HepG2 (cell line): ENCODE data around the gene PDK2. TPM values are rescaled to one million over a fixed set of nuclear protein-coding genes. Genes with fewer than 3 reads are reported as not detected.
A peak's percentile ranks its signal among the peaks of the same experiment; 100 is the strongest.

Experiments used
- AKAP8 ChIP-seq: sonication (generic); formaldehyde crosslinking; IDR thresholded peaks from 2 replicates; pipeline ENCODE4 v1.5.1; 2020; ENCODE audit warnings: mild to moderate bottlenecking, missing genetic modification reagents
- CAMTA2 ChIP-seq: sonication (generic); formaldehyde crosslinking; IDR thresholded peaks from 2 replicates; pipeline ENCODE4 v1.4.0; 2020; ENCODE audit warnings: mild to moderate bottlenecking, missing genetic modification reagents, borderline replicate concordance
- REL ChIP-seq: sonication (generic); formaldehyde crosslinking; conservative IDR thresholded peaks from 2 replicates; pipeline ENCODE4 v1.8.0; 2022; ENCODE audit warnings: mild to moderate bottlenecking, missing genetic modification reagents, moderate library complexity
- REPIN1 ChIP-seq: sonication (generic); formaldehyde crosslinking; IDR thresholded peaks from 2 replicates; pipeline ENCODE4 v1.8.0; 2022; ENCODE audit warnings: missing genetic modification reagents, low read depth, mild to moderate bottlenecking, borderline replicate concordance
- RFXANK ChIP-seq: IDR thresholded peaks from 2 replicates; pipeline ENCODE4 v1.6.1; 2016
- SATB2 ChIP-seq: sonication (generic); formaldehyde crosslinking; IDR thresholded peaks from 2 replicates; pipeline ENCODE4 v1.5.0; 2020; ENCODE audit warnings: missing genetic modification reagents
- SMAD3 ChIP-seq: sonication (generic); formaldehyde crosslinking; IDR thresholded peaks from 2 replicates; pipeline ENCODE4 v1.4.0; 2020; ENCODE audit warnings: missing genetic modification reagents
- STAT5B ChIP-seq: sonication (generic); formaldehyde crosslinking; IDR thresholded peaks from 2 replicates; pipeline ENCODE4 v1.4.0; 2020; ENCODE audit warnings: missing genetic modification reagents
- TBX3 ChIP-seq: fragments of 450-650 bp; IDR thresholded peaks from 2 replicates; pipeline ENCODE4 v1.6.1; 2017; ENCODE audit warnings: antibody characterized with exemption, mild to moderate bottlenecking, inconsistent platforms, borderline replicate concordance
- ZNF136 ChIP-seq: sonication (generic); formaldehyde crosslinking; IDR thresholded peaks from 2 replicates; pipeline ENCODE4 v1.8.1; 2022; ENCODE audit warnings: low read depth, mild to moderate bottlenecking, moderate library complexity, missing genetic modification reagents
- ZNF24 ChIP-seq: fragments of 450-650 bp; IDR thresholded peaks from 2 replicates; pipeline ENCODE4 v1.6.1; 2017; ENCODE audit warnings: antibody characterized with exemption, mild to moderate bottlenecking
- ZNF274 ChIP-seq: sonication (generic); formaldehyde crosslinking; IDR thresholded peaks from 2 replicates; pipeline ENCODE4 v1.5.1; 2020; ENCODE audit warnings: mild to moderate bottlenecking, missing genetic modification reagents
- ZNF317 ChIP-seq: sonication (generic); formaldehyde crosslinking; IDR thresholded peaks from 2 replicates; pipeline ENCODE4 v1.5.0; 2020; ENCODE audit warnings: mild to moderate bottlenecking, missing genetic modification reagents
- polyA plus RNA-seq, 8 experiments: library from polyadenylated mRNA; depleted of rRNA in 3 of 8; stranded (reverse) in 7 of 8; unstranded in 1 of 8; fragments of >200 nt; fragmentation: Illumina TruSeq in 4 of 8; extraction: Trizol in 4 of 8; gene quantifications; 2 replicates each; pipeline versions ENCODE4 v1.2.1 to v1.2.3, GENCODE V29; 2011 to 2016; ENCODE audit warnings: low read depth in 4 of 8, missing spikeins in 1 of 8, mixed read lengths in 1 of 8; ENCODE audit not compliant: insufficient read depth in 1 of 8
- total RNA-seq, 5 experiments: library from RNA; depleted of rRNA; stranded (reverse); fragments of >200 nt; fragmentation: Illumina TruSeq; extraction: Trizol; gene quantifications; 2 replicates each; pipeline ENCODE4 v1.2.3, GENCODE V29; 2016; ENCODE audit warnings: low read depth in 1 of 5
- TF ChIP-seq, protein P1 (sequence below): sonication (generic); formaldehyde crosslinking; IDR thresholded peaks from 2 replicates; pipeline ENCODE4 v1.9.0; 2021; ENCODE audit warnings: mild to moderate bottlenecking, missing genetic modification reagents
- TF ChIP-seq, protein P2 (sequence below): sonication (generic); formaldehyde crosslinking; IDR thresholded peaks from 2 replicates; pipeline ENCODE4 v1.5.0; 2020; ENCODE audit warnings: mild to moderate bottlenecking, missing genetic modification reagents, borderline replicate concordance
- TF ChIP-seq, protein P3 (sequence below): sonication (generic); formaldehyde crosslinking; IDR thresholded peaks from 2 replicates; pipeline ENCODE4 v1.4.0; 2020; ENCODE audit warnings: missing genetic modification reagents

The PDK2 gene
- total and polyA plus RNA-seq, 2 of the 13 experiments (the other 11 are each of a cell fraction or from before 2014, with no cell fraction given): 18.5 to 59.7 TPM

DNA sequence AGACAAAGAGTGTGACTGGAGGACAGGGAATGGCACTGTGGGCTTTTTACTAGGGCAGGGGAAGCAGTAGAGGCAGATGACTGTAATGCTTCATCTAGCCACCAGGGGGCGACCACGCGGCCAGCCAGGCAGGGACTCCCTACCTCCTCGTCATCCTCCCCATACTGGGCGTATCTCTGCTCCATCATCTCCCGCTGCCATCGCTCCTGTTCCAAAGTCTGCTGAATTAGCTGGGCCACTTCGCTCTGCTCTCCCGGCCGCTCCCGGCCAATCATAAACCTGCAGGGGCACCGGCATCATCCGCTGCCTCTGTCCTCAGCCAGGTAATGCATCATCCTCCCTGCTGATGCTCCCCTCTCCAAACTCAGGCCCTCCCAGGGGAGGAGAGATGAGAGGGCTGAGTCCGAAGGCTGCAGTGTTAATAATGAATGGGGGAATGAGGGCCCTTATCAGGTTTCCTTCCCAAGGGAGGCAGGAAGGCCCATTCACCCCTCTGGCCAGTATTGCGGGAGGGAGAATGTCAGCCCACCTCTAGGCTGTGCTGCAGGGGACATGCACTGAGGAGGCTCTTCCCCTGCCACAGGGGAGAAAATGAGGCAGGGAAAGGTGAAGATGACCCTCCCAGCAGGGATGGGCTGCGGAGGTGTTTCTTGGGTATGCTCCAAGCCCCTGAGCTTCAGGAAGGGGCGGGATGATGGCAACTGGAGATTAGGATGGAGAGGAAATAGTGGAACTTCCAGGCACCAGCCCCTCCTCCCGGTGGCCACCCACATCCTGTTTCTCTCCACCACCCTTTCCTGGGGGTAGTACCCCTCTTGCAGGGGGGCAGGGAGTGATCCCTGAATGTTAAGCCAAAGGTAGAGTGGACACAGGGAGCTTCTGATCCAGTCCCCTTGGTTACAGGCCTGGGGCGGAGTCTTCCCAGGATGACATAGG is 45.1 kb downstream of the PDK2 start (continued):
- TF ChIP-seq, protein P1, sequence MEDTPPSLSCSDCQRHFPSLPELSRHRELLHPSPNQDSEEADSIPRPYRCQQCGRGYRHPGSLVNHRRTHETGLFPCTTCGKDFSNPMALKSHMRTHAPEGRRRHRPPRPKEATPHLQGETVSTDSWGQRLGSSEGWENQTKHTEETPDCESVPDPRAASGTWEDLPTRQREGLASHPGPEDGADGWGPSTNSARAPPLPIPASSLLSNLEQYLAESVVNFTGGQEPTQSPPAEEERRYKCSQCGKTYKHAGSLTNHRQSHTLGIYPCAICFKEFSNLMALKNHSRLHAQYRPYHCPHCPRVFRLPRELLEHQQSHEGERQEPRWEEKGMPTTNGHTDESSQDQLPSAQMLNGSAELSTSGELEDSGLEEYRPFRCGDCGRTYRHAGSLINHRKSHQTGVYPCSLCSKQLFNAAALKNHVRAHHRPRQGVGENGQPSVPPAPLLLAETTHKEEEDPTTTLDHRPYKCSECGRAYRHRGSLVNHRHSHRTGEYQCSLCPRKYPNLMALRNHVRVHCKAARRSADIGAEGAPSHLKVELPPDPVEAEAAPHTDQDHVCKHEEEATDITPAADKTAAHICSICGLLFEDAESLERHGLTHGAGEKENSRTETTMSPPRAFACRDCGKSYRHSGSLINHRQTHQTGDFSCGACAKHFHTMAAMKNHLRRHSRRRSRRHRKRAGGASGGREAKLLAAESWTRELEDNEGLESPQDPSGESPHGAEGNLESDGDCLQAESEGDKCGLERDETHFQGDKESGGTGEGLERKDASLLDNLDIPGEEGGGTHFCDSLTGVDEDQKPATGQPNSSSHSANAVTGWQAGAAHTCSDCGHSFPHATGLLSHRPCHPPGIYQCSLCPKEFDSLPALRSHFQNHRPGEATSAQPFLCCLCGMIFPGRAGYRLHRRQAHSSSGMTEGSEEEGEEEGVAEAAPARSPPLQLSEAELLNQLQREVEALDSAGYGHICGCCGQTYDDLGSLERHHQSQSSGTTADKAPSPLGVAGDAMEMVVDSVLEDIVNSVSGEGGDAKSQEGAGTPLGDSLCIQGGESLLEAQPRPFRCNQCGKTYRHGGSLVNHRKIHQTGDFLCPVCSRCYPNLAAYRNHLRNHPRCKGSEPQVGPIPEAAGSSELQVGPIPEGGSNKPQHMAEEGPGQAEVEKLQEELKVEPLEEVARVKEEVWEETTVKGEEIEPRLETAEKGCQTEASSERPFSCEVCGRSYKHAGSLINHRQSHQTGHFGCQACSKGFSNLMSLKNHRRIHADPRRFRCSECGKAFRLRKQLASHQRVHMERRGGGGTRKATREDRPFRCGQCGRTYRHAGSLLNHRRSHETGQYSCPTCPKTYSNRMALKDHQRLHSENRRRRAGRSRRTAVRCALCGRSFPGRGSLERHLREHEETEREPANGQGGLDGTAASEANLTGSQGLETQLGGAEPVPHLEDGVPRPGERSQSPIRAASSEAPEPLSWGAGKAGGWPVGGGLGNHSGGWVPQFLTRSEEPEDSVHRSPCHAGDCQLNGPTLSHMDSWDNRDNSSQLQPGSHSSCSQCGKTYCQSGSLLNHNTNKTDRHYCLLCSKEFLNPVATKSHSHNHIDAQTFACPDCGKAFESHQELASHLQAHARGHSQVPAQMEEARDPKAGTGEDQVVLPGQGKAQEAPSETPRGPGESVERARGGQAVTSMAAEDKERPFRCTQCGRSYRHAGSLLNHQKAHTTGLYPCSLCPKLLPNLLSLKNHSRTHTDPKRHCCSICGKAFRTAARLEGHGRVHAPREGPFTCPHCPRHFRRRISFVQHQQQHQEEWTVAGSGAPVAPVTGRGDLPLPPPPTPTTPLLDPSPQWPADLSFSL (CRISPR knock-in tag): no peak
- TF ChIP-seq CAMTA2 (CRISPR knock-in tag): no peak
- TF ChIP-seq SMAD3: no peak
- TF ChIP-seq REL (CRISPR knock-in tag): no peak
- no peak for TF ChIP-seq ZNF136 (CRISPR knock-in tag)
- no peak for TF ChIP-seq RFXANK (CRISPR knock-in tag)
- 0 out of 2 replicates have a peak, but pooled peaks have one; percentile 29 for TF ChIP-seq REPIN1 (CRISPR knock-in tag)
- TF ChIP-seq, protein P2, sequence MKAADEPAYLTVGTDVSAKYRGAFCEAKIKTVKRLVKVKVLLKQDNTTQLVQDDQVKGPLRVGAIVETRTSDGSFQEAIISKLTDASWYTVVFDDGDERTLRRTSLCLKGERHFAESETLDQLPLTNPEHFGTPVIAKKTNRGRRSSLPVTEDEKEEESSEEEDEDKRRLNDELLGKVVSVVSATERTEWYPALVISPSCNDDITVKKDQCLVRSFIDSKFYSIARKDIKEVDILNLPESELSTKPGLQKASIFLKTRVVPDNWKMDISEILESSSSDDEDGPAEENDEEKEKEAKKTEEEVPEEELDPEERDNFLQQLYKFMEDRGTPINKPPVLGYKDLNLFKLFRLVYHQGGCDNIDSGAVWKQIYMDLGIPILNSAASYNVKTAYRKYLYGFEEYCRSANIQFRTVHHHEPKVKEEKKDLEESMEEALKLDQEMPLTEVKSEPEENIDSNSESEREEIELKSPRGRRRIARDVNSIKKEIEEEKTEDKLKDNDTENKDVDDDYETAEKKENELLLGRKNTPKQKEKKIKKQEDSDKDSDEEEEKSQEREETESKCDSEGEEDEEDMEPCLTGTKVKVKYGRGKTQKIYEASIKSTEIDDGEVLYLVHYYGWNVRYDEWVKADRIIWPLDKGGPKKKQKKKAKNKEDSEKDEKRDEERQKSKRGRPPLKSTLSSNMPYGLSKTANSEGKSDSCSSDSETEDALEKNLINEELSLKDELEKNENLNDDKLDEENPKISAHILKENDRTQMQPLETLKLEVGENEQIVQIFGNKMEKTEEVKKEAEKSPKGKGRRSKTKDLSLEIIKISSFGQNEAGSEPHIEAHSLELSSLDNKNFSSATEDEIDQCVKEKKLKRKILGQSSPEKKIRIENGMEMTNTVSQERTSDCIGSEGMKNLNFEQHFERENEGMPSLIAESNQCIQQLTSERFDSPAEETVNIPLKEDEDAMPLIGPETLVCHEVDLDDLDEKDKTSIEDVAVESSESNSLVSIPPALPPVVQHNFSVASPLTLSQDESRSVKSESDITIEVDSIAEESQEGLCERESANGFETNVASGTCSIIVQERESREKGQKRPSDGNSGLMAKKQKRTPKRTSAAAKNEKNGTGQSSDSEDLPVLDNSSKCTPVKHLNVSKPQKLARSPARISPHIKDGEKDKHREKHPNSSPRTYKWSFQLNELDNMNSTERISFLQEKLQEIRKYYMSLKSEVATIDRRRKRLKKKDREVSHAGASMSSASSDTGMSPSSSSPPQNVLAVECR: peak; percentile 14; the same call in 1 of the 2 replicates
- TF ChIP-seq, protein P3, sequence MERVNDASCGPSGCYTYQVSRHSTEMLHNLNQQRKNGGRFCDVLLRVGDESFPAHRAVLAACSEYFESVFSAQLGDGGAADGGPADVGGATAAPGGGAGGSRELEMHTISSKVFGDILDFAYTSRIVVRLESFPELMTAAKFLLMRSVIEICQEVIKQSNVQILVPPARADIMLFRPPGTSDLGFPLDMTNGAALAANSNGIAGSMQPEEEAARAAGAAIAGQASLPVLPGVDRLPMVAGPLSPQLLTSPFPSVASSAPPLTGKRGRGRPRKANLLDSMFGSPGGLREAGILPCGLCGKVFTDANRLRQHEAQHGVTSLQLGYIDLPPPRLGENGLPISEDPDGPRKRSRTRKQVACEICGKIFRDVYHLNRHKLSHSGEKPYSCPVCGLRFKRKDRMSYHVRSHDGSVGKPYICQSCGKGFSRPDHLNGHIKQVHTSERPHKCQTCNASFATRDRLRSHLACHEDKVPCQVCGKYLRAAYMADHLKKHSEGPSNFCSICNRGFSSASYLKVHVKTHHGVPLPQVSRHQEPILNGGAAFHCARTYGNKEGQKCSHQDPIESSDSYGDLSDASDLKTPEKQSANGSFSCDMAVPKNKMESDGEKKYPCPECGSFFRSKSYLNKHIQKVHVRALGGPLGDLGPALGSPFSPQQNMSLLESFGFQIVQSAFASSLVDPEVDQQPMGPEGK (CRISPR knock-in tag): peak; percentile 52; the same call in 1 of the 2 replicates
- no peak for TF ChIP-seq SATB2 (CRISPR knock-in tag)
- no peak for TF ChIP-seq AKAP8 (CRISPR knock-in tag)
- 0 out of 2 replicates have a peak, but pooled peaks have one; percentile 8 for TF ChIP-seq ZNF274 (CRISPR knock-in tag)
- no peak for TF ChIP-seq STAT5B (CRISPR knock-in tag)
- TF ChIP-seq ZNF317: peak; percentile 100
- no peak for TF ChIP-seq ZNF24
- TF ChIP-seq TBX3: no peak
